Gastroesophageal sphincter (tissue), 4 donors: ENCODE results near the gene COL11A2. TPM values are rescaled to one million over a fixed set of nuclear protein-coding genes. Genes with fewer than 3 reads are reported as not detected.

Experiments used
- ATAC-seq: fragments of 150-250 bp; one replicate; pipeline ENCODE4 v1.9.1; 2016; ENCODE audit warnings: mild to moderate bottlenecking, moderate library complexity
- H3K27ac ChIP-seq, 4 donors: fragments of 200-600 bp; sonication (generic) in 3 of 4; 1 replicate in 3 of 4; 2 replicates in 1 of 4; pipeline ENCODE4 v1.5.1; 2016 to 2019
- H3K27me3 ChIP-seq: fragments of 200-600 bp; sonication (generic); one replicate; pipeline ENCODE4 v1.5.1; 2019
- H3K36me3 ChIP-seq, 2 donors: fragments of 200-600 bp; sonication (generic); one replicate each; pipeline ENCODE4 v1.5.1; 2019; ENCODE audit warnings: control low read depth in 1 of 2
- H3K4me1 ChIP-seq, 3 donors: fragments of 200-600 bp; sonication (generic); 1 replicate in 2 of 3; 2 replicates in 1 of 3; pipeline ENCODE4 v1.5.1; 2016 to 2019; ENCODE audit warnings: control low read depth in 2 of 3
- H3K4me3 ChIP-seq, 2 donors: fragments of 200-600 bp; sonication (generic); one replicate each; pipeline ENCODE4 v1.5.1; 2019; ENCODE audit warnings: mild to moderate bottlenecking in 1 of 2, moderate library complexity in 1 of 2
- H3K9me3 ChIP-seq, 3 donors: fragments of 200-600 bp; sonication (generic); one replicate each; pipeline ENCODE4 v1.5.1; 2017 to 2019; ENCODE audit warnings: control low read depth in 2 of 3
- CTCF ChIP-seq, 4 experiments: fragments of 200-600 bp in 2 of 4; fragments of 450-650 bp in 2 of 4; sonication (generic) in 1 of 4; IDR thresholded peaks; one replicate each; pipeline ENCODE4 v1.5.1; 2017 to 2019; ENCODE audit warnings: antibody characterized with exemption in 4 of 4, mild to moderate bottlenecking in 2 of 4, moderate library complexity in 2 of 4
- EP300 ChIP-seq: sonication (generic); formaldehyde crosslinking; IDR thresholded peaks from one replicate; pipeline ENCODE4 v1.6.1; 2017; ENCODE audit warnings: antibody characterized with exemption, mild to moderate bottlenecking
- POLR2A ChIP-seq, 2 donors: fragments of 450-650 bp; IDR thresholded peaks; one replicate each; pipeline ENCODE4 v1.6.1; 2017; ENCODE audit warnings: antibody characterized with exemption in 2 of 2, mild to moderate bottlenecking in 2 of 2, moderate library complexity in 1 of 2
- POLR2AphosphoS5 ChIP-seq: sonication (generic); formaldehyde crosslinking; IDR thresholded peaks from one replicate; pipeline ENCODE4 v1.6.1; 2017; ENCODE audit warnings: antibody characterized with exemption
- WGBS, 2 donors: methylation state at CpG; one replicate each; pipeline ENCODE4 v1.1.5; 2018; ENCODE audit warnings: low coverage in 1 of 2; 5-methylcytosine and 5-hydroxymethylcytosine counted together
- total RNA-seq, 4 donors: library from RNA; depleted of rRNA; stranded (reverse); fragments of >200 nt; gene quantifications; one replicate each; pipeline ENCODE4 v1.1.0, GENCODE V29; 2016

The COL11A2 gene
- 1 to 10 TPM in 1 of 4 donors, under 1 TPM in 3; 0.35 to 1.4 (median 0.45) TPM for total RNA-seq

- Histone ChIP-seq H3K27ac (peak within 1 kb of the TSS in 3 of 4 donors; percentile 48 to 79 (median 72)), H3K4me3 (peak within 1 kb of the TSS; percentile 15 to 45), H3K4me1 (peaks cover 0 to 22% (median 9%) of the 10 kb centered on the region in 3 donors), H3K9me3 (no peaks in the 10 kb centered on the region), H3K36me3 (peaks cover 0 to 33% of the 10 kb centered on the region in 2 donors), H3K27me3 (peaks cover 45% of the 10 kb centered on the region)
- WGBS, 2 donors = no CpG with 5 or more reads among the region's 35 CpGs
- ATAC-seq = no peak
- TF ChIP-seq POLR2A (IDR thresholded peaks at IDR 0.05) (no peak), POLR2AphosphoS5 (no peak), EP300 (no peak), CTCF (IDR thresholded peaks at IDR 0.05) (no peak)
These were observed at the start of gene COL11A2 for GRCh38 chr6:33192105-33192646. Gene COL11A2 (minus strand): TSS chr6:33192467. CDS start chr6:33192240, 227 bp downstream.

GRCh38 chr6:33241968-33242367, 49.7 kb upstream of the COL11A2 start:
- TF ChIP-seq POLR2A (IDR thresholded peaks at IDR 0.05) (no peak), CTCF (IDR thresholded peaks at IDR 0.05) (no peak), EP300 (no peak), POLR2AphosphoS5 (no peak)
- ATAC-seq = no peak
- H3K27me3 ChIP-seq = peaks cover 51% of the 10 kb centered on the region

GRCh38 chr6:33237741-33238140, 45.5 kb upstream of the COL11A2 start:
- WGBS, 2 donors = 64 to 67% methylated on average over 2 of the region's 2 CpGs

More at GRCh38 chr6:33241968-33242367, 49.7 kb upstream of the COL11A2 start:
- H3K4me3 ChIP-seq = no peak overlapping the region
- H3K36me3 ChIP-seq = no peaks in the 10 kb centered on the region
- H3K9me3 ChIP-seq = no peaks in the 10 kb centered on the region
- H3K4me1 ChIP-seq = no peaks in the 10 kb centered on the region
- H3K27ac ChIP-seq = no peak overlapping the region
- WGBS, 2 donors = 44 to 47% methylated on average over 3 of the region's 3 CpGs

GRCh38 chr6:33236852-33237251, 44.6 kb upstream of the COL11A2 start:
- no peak for ATAC-seq
- 76 to 92% methylated on average over 4 to 6 of the region's 6 CpGs for WGBS, 2 donors
- Histone ChIP-seq H3K4me3 (no peak overlapping the region), H3K4me1 (no peaks in the 10 kb centered on the region), H3K9me3 (no peaks in the 10 kb centered on the region), H3K36me3 (no peaks in the 10 kb centered on the region), H3K27me3 (peaks cover 71% of the 10 kb centered on the region), H3K27ac (no peak overlapping the region)
- TF ChIP-seq POLR2AphosphoS5 (no peak), CTCF (IDR thresholded peaks at IDR 0.05) (no peak), EP300 (no peak), POLR2A (IDR thresholded peaks at IDR 0.05) (no peak)

More at GRCh38 chr6:33237741-33238140, 45.5 kb upstream of the COL11A2 start:
- Histone ChIP-seq H3K4me3 (no peak overlapping the region), H3K36me3 (no peaks in the 10 kb centered on the region), H3K27me3 (peaks cover 66% of the 10 kb centered on the region), H3K4me1 (no peaks in the 10 kb centered on the region), H3K27ac (no peak overlapping the region), H3K9me3 (no peaks in the 10 kb centered on the region)
- ATAC-seq = no peak
- TF ChIP-seq EP300 = no peak
- no peak for TF ChIP-seq POLR2AphosphoS5
- TF ChIP-seq POLR2A (IDR thresholded peaks at IDR 0.05) = no peak
- no peak for TF ChIP-seq CTCF (IDR thresholded peaks at IDR 0.05)

GRCh38 chr6:33236328-33236727, 44.1 kb upstream of the COL11A2 start:
- TF ChIP-seq EP300 (no peak), POLR2AphosphoS5 (no peak), POLR2A (IDR thresholded peaks at IDR 0.05) (no peak), CTCF (IDR thresholded peaks at IDR 0.05) (no peak)
- no peaks in the 10 kb centered on the region for H3K4me1 ChIP-seq
- no peak overlapping the region for H3K27ac ChIP-seq
- H3K4me3 ChIP-seq = no peak overlapping the region
- H3K27me3 ChIP-seq = peaks cover 76% of the 10 kb centered on the region
- H3K36me3 ChIP-seq = no peaks in the 10 kb centered on the region
- ATAC-seq = no peak
- H3K9me3 ChIP-seq = no peaks in the 10 kb centered on the region
